K562 (cell line): ENCODE results near the gene PPP1CA. TPM values are rescaled to one million over a fixed set of nuclear protein-coding genes. Genes with fewer than 3 reads are reported as not detected.

Source experiments
- ATF7 ChIP-seq: fragments of 450-650 bp; IDR thresholded peaks from 2 replicates; pipeline ENCODE4 v1.7.1; 2014; ENCODE audit warnings: mild to moderate bottlenecking, moderate library complexity
- CBFA2T3 ChIP-seq: fragments of 450-650 bp; IDR thresholded peaks from 2 replicates; pipeline ENCODE4 v1.6.1; 2017
- DLX4 ChIP-seq: fragments of 250-450 bp; sonication (Bioruptor Pico); IDR thresholded peaks from 2 replicates; pipeline ENCODE4 v1.6.1; 2021; ENCODE audit warnings: mild to moderate bottlenecking
- DMBX1 ChIP-seq: fragments of 250-450 bp; sonication (Bioruptor Pico); IDR thresholded peaks from 2 replicates; pipeline ENCODE4 v1.8.0; 2022; ENCODE audit warnings: inconsistent platforms, mild to moderate bottlenecking, moderate library complexity, borderline replicate concordance
- E2F3 ChIP-seq: fragments of 250-450 bp; sonication (Bioruptor Pico); IDR thresholded peaks from 2 replicates; pipeline ENCODE4 v1.4.0; 2020; ENCODE audit warnings: mild to moderate bottlenecking
- FOXK2 ChIP-seq, 2 experiments: fragments of 450-650 bp; IDR thresholded peaks in 1 of 2; conservative IDR thresholded peaks in 1 of 2; 2 replicates each; pipeline ENCODE4 v1.6.1; 2016; ENCODE audit warnings: low read depth in 2 of 2, mild to moderate bottlenecking in 1 of 2
- GATAD2B ChIP-seq: fragments of 450-650 bp; IDR thresholded peaks from 2 replicates; pipeline ENCODE4 v1.6.1; 2017; ENCODE audit warnings: mild to moderate bottlenecking, borderline replicate concordance
- HCFC1 ChIP-seq: IDR thresholded peaks from 2 replicates; pipeline ENCODE4 v1.6.1; 2012; ENCODE audit warnings: low read depth, low read length, improper control_type of control experiment
- ID3 ChIP-seq, 2 experiments: fragments of 250-450 bp in 1 of 2; fragments of 450-650 bp in 1 of 2; sonication (Bioruptor Pico) in 1 of 2; IDR thresholded peaks; 2 replicates each; pipeline versions ENCODE4 v1.6.1 to v1.8.0; 2016 to 2021; ENCODE audit warnings: mild to moderate bottlenecking in 2 of 2, moderate library complexity in 2 of 2, missing compliant biosample characterization in 1 of 2, missing genetic modification characterization in 1 of 2
- JUN ChIP-seq, 2 experiments: sonication (generic) in 1 of 2; formaldehyde crosslinking in 1 of 2; IDR thresholded peaks; 2 replicates each; pipeline versions ENCODE4 v1.6.1 to v1.8.0; 2012 to 2022; ENCODE audit warnings: borderline replicate concordance in 2 of 2, mild to moderate bottlenecking in 2 of 2, improper control_type of control experiment in 1 of 2, low read depth in 1 of 2, low read length in 1 of 2, missing genetic modification reagents in 1 of 2
- KLF1 ChIP-seq: fragments of 450-650 bp; IDR thresholded peaks from 2 replicates; pipeline ENCODE4 v1.6.1; 2016; ENCODE audit warnings: missing genetic modification characterization, missing compliant biosample characterization
- KLF13 ChIP-seq: fragments of 450-650 bp; IDR thresholded peaks from 2 replicates; pipeline ENCODE4 v1.6.1; 2016; ENCODE audit warnings: missing genetic modification characterization, low read depth, mild to moderate bottlenecking, missing compliant biosample characterization, moderate library complexity, borderline replicate concordance
- MNT ChIP-seq, 2 experiments: fragments of 450-650 bp; conservative IDR thresholded peaks; 2 replicates each; pipeline ENCODE4 v1.6.1; 2017; ENCODE audit warnings: mild to moderate bottlenecking in 2 of 2, moderate library complexity in 2 of 2
- MYNN ChIP-seq, 2 experiments: sonication (generic); formaldehyde crosslinking in 1 of 2; IDR thresholded peaks; 2 replicates each; pipeline versions ENCODE4 v1.5.0 to v1.6.1; 2016 to 2020; ENCODE audit warnings: antibody characterized with exemption in 1 of 2, missing genetic modification reagents in 1 of 2
- RBM17 ChIP-seq: fragments of 200-400 bp; formaldehyde crosslinking; IDR thresholded peaks from 2 replicates; pipeline ENCODE4 v1.6.1; 2017; ENCODE audit warnings: low read depth, mild to moderate bottlenecking, low read length, borderline replicate concordance
- TEAD4 ChIP-seq, 2 experiments: sonication (generic) in 1 of 2; formaldehyde crosslinking in 1 of 2; IDR thresholded peaks; 2 replicates each; pipeline versions ENCODE4 v1.6.1 to v1.8.0; 2012 to 2022; ENCODE audit warnings: borderline replicate concordance in 1 of 2, inconsistent platforms in 1 of 2, low read length in 1 of 2, mild to moderate bottlenecking in 1 of 2, missing genetic modification reagents in 1 of 2
- TOE1 ChIP-seq, 2 experiments: fragments of 450-650 bp in 1 of 2; sonication (generic) in 1 of 2; formaldehyde crosslinking in 1 of 2; IDR thresholded peaks; 2 replicates each; pipeline versions ENCODE4 v1.7.1 to v1.8.0; 2016 to 2022; ENCODE audit warnings: borderline replicate concordance in 2 of 2, mild to moderate bottlenecking in 2 of 2, antibody characterized with exemption in 1 of 2, inconsistent platforms in 1 of 2, low read depth in 1 of 2, missing genetic modification reagents in 1 of 2, moderate library complexity in 1 of 2
- ZBTB43 ChIP-seq: sonication (generic); formaldehyde crosslinking; IDR thresholded peaks from 2 replicates; pipeline ENCODE4 v1.8.0; 2023; ENCODE audit warnings: mild to moderate bottlenecking, missing genetic modification reagents
- ZEB2 ChIP-seq: fragments of 450-650 bp; IDR thresholded peaks from 2 replicates; pipeline ENCODE4 v1.6.1; 2016
- ZKSCAN1 ChIP-seq: fragments of 150-350 bp; IDR thresholded peaks from 2 replicates; pipeline ENCODE4 v1.6.1; 2016; ENCODE audit warnings: low read depth, low read length
- ZNF583 ChIP-seq: fragments of 250-450 bp; sonication (Bioruptor Pico); IDR thresholded peaks from 2 replicates; pipeline ENCODE4 v1.4.0; 2020
- polyA plus RNA-seq, 8 experiments: library from polyadenylated mRNA; depleted of rRNA in 4 of 8; stranded (reverse) in 5 of 8; unstranded in 3 of 8; fragments of >200 nt; fragmentation: Nextera tagmentation in 2 of 8; fragmentation: Illumina TruSeq in 1 of 8; extraction: Ambion mirVana in 2 of 8; extraction: Trizol in 1 of 8; gene quantifications; 2 replicates each; pipeline versions ENCODE4 v1.2.1 to v1.2.3, GENCODE V29; 2011 to 2014; ENCODE audit warnings: inconsistent platforms in 1 of 8, missing spikeins in 1 of 8
- total RNA-seq, 7 experiments: library from RNA; depleted of rRNA in 6 of 7; stranded (reverse); fragments of >200 nt in 6 of 7; fragmentation: Illumina TruSeq in 2 of 7; extraction: Trizol in 2 of 7; gene quantifications; 2 replicates each; pipeline versions ENCODE4 v1.2.1 to v1.2.3, GENCODE V29; 2011 to 2021; ENCODE audit warnings: low replicate concordance in 1 of 7

Gene PPP1CA
- total and polyA plus RNA-seq, 9 of the 15 experiments (the other 6 are each of a cell fraction or from before 2014, with no cell fraction given): 18.2 to 242 (median 188) TPM

- TF ChIP-seq TOE1 (IDR thresholded peaks at IDR 0.05; ENCODE audit: borderline replicate concordance) (peak; percentile 100), TOE1 (CRISPR knock-in tag; IDR thresholded peaks at IDR 0.05; ENCODE audit: borderline replicate concordance, low read depth) (no peak), ZBTB43 (CRISPR knock-in tag) (no peak; the same call in 1 of the 2 replicates), GATAD2B (no peak), E2F3 (peak; percentile 72), CBFA2T3 (peak; percentile 30; the same call in 1 of the 2 replicates), MNT (conservative IDR thresholded peaks at IDR 0.05) (peak; percentile 100), DLX4 (no peak), ZEB2 (no peak), TEAD4 (IDR thresholded peaks at IDR 0.05; ENCODE audit: low read length) (0 out of 2 replicates have a peak, but pooled peaks have one; percentile 40), TEAD4 (CRISPR knock-in tag; IDR thresholded peaks at IDR 0.05; ENCODE audit: borderline replicate concordance) (0 out of 2 replicates have a peak, but pooled peaks have one; percentile 71), DMBX1 (CRISPR knock-in tag) (peak; percentile 45; the same call in 1 of the 2 replicates), KLF1 (tag) (peak; percentile 50; the same call in 1 of the 2 replicates), KLF13 (tag) (0 out of 2 replicates have a peak, but pooled peaks have one; percentile 16), ID3 (CRISPR knock-in tag; IDR thresholded peaks at IDR 0.05) (no peak), ID3 (tag; IDR thresholded peaks at IDR 0.05) (peak; percentile 48; the same call in 1 of the 2 replicates), FOXK2 (conservative IDR thresholded peaks at IDR 0.05 in 1 of 2, IDR thresholded peaks at IDR 0.05 in 1 of 2; ENCODE audit: low read depth in 2 of 2) (peak; percentile 53 to 94; a peak in 3 of 4 replicates), ZKSCAN1 (peak; percentile 46; the same call in 1 of the 2 replicates), ATF7 (peak; percentile 51; the same call in 1 of the 2 replicates), MYNN (IDR thresholded peaks at IDR 0.05) (peak; percentile 12; the same call in 1 of the 2 replicates), MYNN (CRISPR knock-in tag; IDR thresholded peaks at IDR 0.05) (no peak), JUN (IDR thresholded peaks at IDR 0.05; ENCODE audit: borderline replicate concordance, low read depth, low read length) (peak; percentile 70; the same call in 1 of the 2 replicates), JUN (CRISPR knock-in tag; IDR thresholded peaks at IDR 0.05; ENCODE audit: borderline replicate concordance) (peak; percentile 65), RBM17 (no peak), ZNF583 (CRISPR knock-in tag) (no peak), HCFC1 (peak; percentile 66)
Measured at GRCh38 chr11:67391304-67392182, 10.1 kb downstream of the PPP1CA start, which contains the start of gene RAD9A (continued).
